Panc1 (cell line): ENCODE data around the gene CHMP5.

Experiments used
- POLR2AphosphoS5 ChIP-seq: IDR thresholded peaks from 2 replicates; pipeline ENCODE4 v1.6.1; 2012; ENCODE audit warnings: mild to moderate bottlenecking, low read depth, low read length, moderate library complexity
- SIN3A ChIP-seq: IDR thresholded peaks from 2 replicates; pipeline ENCODE4 v1.6.1; 2012; ENCODE audit warnings: low read depth, mild to moderate bottlenecking, low read length, moderate library complexity, borderline replicate concordance; ENCODE audit not compliant: insufficient read depth
- TCF7L2 ChIP-seq: IDR thresholded peaks from 2 replicates; pipeline ENCODE4 v1.6.1; 2011; ENCODE audit warnings: mild to moderate bottlenecking, low read depth, low read length, inconsistent platforms
- TF ChIP-seq, protein P1 (sequence below): fragments of 450-650 bp; IDR thresholded peaks from 2 replicates; pipeline ENCODE4 v1.5.1; 2017; ENCODE audit warnings: mild to moderate bottlenecking
- TF ChIP-seq, protein P2 (sequence below), 2 experiments: IDR thresholded peaks; 2 replicates each; pipeline ENCODE4 v1.6.1; 2011 to 2012; ENCODE audit warnings: low read depth in 2 of 2, control low read depth in 1 of 2, low read length in 1 of 2, mild to moderate bottlenecking in 1 of 2, moderate library complexity in 1 of 2; ENCODE audit not compliant: insufficient read depth in 1 of 2

GRCh38 chr9:33307067-33307466 is 42.2 kb downstream of the CHMP5 start:
- TF ChIP-seq, protein P1, sequence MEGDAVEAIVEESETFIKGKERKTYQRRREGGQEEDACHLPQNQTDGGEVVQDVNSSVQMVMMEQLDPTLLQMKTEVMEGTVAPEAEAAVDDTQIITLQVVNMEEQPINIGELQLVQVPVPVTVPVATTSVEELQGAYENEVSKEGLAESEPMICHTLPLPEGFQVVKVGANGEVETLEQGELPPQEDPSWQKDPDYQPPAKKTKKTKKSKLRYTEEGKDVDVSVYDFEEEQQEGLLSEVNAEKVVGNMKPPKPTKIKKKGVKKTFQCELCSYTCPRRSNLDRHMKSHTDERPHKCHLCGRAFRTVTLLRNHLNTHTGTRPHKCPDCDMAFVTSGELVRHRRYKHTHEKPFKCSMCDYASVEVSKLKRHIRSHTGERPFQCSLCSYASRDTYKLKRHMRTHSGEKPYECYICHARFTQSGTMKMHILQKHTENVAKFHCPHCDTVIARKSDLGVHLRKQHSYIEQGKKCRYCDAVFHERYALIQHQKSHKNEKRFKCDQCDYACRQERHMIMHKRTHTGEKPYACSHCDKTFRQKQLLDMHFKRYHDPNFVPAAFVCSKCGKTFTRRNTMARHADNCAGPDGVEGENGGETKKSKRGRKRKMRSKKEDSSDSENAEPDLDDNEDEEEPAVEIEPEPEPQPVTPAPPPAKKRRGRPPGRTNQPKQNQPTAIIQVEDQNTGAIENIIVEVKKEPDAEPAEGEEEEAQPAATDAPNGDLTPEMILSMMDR: no peak
- TF ChIP-seq SIN3A: no peak
- TF ChIP-seq POLR2AphosphoS5: no peak
- TF ChIP-seq, protein P2, sequence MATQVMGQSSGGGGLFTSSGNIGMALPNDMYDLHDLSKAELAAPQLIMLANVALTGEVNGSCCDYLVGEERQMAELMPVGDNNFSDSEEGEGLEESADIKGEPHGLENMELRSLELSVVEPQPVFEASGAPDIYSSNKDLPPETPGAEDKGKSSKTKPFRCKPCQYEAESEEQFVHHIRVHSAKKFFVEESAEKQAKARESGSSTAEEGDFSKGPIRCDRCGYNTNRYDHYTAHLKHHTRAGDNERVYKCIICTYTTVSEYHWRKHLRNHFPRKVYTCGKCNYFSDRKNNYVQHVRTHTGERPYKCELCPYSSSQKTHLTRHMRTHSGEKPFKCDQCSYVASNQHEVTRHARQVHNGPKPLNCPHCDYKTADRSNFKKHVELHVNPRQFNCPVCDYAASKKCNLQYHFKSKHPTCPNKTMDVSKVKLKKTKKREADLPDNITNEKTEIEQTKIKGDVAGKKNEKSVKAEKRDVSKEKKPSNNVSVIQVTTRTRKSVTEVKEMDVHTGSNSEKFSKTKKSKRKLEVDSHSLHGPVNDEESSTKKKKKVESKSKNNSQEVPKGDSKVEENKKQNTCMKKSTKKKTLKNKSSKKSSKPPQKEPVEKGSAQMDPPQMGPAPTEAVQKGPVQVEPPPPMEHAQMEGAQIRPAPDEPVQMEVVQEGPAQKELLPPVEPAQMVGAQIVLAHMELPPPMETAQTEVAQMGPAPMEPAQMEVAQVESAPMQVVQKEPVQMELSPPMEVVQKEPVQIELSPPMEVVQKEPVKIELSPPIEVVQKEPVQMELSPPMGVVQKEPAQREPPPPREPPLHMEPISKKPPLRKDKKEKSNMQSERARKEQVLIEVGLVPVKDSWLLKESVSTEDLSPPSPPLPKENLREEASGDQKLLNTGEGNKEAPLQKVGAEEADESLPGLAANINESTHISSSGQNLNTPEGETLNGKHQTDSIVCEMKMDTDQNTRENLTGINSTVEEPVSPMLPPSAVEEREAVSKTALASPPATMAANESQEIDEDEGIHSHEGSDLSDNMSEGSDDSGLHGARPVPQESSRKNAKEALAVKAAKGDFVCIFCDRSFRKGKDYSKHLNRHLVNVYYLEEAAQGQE (IDR thresholded peaks at IDR 0.05; ENCODE audit: insufficient read depth in 1 of 2, low read depth in 2 of 2, low read length in 1 of 2): no peak
- no peak for TF ChIP-seq TCF7L2
